Lower leg skin (tissue), 4 donors: ENCODE measurements around the gene LEMD2. TPM values are rescaled to one million over a fixed set of nuclear protein-coding genes. Genes with fewer than 3 reads are reported as not detected.

Source experiments
- DNase-seq, 2 donors: peaks; one replicate each; pipeline ENCODE4 v3.0.0-alpha.2; 2019; ENCODE audit warnings: low spot score in 2 of 2
- H3K4me3 ChIP-seq: fragments of 200-600 bp; sonication (generic); 2 replicates; pipeline ENCODE4 v1.5.1; 2017; ENCODE audit warnings: mild to moderate bottlenecking, low read depth; ENCODE audit not compliant: poor library complexity, severe bottlenecking
- POLR2A ChIP-seq, 2 donors: fragments of 450-650 bp; IDR thresholded peaks; one replicate each; pipeline ENCODE4 v1.6.1; 2016 to 2017; ENCODE audit warnings: antibody characterized with exemption in 2 of 2, mild to moderate bottlenecking in 1 of 2, moderate library complexity in 1 of 2
- WGBS, 2 donors: methylation state at CpG; one replicate each; pipeline ENCODE4 v1.1.5; 2018; 5-methylcytosine and 5-hydroxymethylcytosine counted together
- intact Hi-C: fragments of 100-400 bp; cut with DNase I; formaldehyde crosslinking; loops from one replicate; pipeline ENCODE4 v1.15.0; 2023; ENCODE audit warnings: low total_unique reads
- total RNA-seq, 4 donors: library from RNA; depleted of rRNA; stranded (reverse); fragments of >200 nt; gene quantifications; one replicate each; pipeline ENCODE4 v1.1.0, GENCODE V29; 2016
- TF ChIP-seq, protein P1 (sequence below), 3 donors: fragments of 450-650 bp; IDR thresholded peaks; one replicate each; pipeline ENCODE4 v1.5.1; 2016; ENCODE audit warnings: antibody characterized with exemption in 3 of 3, mild to moderate bottlenecking in 3 of 3, moderate library complexity in 2 of 3

LEMD2 gene
- total RNA-seq, 4 donors from 2014 or later = 57.5 to 93.6 (median 68.1) TPM

DNA sequence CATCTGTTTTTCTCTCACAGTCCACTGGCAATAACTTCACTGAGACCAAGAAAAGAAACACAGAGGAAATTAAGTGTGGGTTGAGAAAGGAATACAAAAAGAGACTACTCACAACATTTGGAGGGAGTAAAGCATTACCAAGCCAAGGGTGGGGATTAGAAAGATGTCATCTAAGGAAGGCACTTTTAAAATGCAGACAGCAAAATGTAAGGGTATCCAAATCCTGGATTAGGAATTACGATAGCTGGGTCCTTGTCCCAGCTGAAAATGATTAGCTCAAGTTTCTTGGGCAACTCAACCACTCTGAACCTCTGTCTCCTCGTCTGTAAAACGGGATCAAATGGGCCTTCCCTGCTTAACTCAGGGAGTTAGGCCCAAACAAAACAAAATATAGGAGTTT is 2.2 kb downstream of the LEMD2 start:
- TF ChIP-seq, protein P1, sequence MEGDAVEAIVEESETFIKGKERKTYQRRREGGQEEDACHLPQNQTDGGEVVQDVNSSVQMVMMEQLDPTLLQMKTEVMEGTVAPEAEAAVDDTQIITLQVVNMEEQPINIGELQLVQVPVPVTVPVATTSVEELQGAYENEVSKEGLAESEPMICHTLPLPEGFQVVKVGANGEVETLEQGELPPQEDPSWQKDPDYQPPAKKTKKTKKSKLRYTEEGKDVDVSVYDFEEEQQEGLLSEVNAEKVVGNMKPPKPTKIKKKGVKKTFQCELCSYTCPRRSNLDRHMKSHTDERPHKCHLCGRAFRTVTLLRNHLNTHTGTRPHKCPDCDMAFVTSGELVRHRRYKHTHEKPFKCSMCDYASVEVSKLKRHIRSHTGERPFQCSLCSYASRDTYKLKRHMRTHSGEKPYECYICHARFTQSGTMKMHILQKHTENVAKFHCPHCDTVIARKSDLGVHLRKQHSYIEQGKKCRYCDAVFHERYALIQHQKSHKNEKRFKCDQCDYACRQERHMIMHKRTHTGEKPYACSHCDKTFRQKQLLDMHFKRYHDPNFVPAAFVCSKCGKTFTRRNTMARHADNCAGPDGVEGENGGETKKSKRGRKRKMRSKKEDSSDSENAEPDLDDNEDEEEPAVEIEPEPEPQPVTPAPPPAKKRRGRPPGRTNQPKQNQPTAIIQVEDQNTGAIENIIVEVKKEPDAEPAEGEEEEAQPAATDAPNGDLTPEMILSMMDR (IDR thresholded peaks at IDR 0.05) = no peak
- no peak for TF ChIP-seq POLR2A (IDR thresholded peaks at IDR 0.05)
- WGBS, 2 donors = 49 to 66% methylated on average over 3 of the region's 3 CpGs
- H3K4me3 ChIP-seq = no peak overlapping the region
- no peak for DNase-seq
- intact Hi-C loops = no loop called here

DNA sequence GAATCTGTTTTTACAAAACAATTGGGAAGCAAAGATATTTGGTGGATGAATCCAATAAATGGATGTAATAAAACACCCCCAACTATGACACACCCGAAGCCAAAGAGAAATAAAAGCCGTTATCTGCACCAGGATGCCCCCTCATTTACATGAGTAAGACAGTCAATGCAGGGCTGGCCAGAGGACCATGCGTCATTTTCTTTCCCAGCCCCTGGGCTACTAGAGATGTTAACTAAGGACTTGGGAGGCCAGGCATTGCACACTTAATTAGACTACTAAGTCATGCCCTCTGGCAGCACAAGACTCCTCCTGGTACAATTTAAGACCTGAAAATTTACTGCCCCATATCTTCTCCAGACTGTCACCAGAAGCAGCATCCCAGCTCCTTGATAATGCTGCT is 3.2 kb downstream of the LEMD2 start:
- no peak overlapping the region for H3K4me3 ChIP-seq

DNA sequence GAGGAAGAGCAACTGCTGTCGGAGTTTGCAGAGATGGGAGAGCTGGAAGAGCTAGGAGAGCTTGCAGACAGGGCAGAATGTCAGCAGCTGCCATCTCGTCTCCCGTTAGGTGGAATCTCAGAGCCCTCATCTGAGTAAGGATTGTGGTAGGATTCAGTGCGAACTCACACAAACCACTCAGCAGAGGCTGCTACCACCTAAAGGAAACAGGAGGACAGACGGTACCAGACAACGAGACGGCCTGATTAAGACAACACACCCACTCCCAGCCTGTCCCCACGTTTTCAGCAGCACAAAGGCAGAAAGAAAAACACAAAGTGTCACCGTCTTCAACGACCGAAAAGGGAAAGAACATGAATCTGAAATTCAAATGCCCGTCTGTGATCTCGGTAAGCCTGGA is 4.1 kb downstream of the LEMD2 start:
- 78 to 79% methylated on average over 13 of the region's 13 CpGs for WGBS, 2 donors
- DNase-seq = no peak
- intact Hi-C loops = no loop called here
- H3K4me3 ChIP-seq = no peak overlapping the region
- TF ChIP-seq, protein P1 (IDR thresholded peaks at IDR 0.05) = no peak
- no peak for TF ChIP-seq POLR2A (IDR thresholded peaks at IDR 0.05)

More for the DNA sequence above, 3.2 kb downstream of the LEMD2 start:
- TF ChIP-seq, protein P1 (IDR thresholded peaks at IDR 0.05) = no peak
- TF ChIP-seq POLR2A (IDR thresholded peaks at IDR 0.05) = no peak
- intact Hi-C loops = no loop called here
- 37 to 43% methylated on average over 3 of the region's 3 CpGs for WGBS, 2 donors
- no peak for DNase-seq

DNA sequence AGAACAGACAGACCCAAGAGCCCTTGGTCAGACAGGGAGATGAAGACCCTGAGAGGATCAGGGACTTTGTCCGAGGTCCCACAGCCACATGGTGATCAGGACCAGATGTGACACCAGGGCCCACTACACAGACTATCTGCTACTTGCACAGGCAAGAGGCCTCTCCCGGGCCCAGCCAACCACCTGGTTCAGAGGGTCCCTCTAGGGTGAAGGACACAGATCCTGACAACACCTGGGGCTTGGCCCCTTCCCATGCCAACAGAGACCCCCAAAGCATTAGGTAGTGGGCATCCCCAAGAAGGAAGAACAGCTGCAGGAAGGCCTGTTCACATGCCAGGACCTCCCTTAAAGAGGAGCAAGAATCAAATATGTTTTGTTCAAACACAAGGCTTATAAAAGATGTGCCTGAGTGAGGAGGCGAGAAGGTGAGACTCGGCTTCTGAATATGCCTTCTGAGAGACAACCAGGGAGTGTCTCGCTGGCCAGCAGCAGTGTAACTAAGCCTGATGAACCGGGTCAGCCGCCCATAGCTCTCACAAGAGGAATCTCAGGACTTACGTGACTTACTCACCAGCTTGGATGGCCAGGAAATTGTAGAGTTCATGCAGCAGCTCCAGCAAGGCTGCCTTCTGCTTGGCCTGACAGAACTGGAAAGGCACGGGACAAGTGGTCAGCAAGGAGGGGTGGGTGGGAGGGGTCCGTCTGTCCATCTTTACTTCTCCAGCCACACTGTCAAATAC is 5.0 kb downstream of the LEMD2 start:
- no peak overlapping the region for H3K4me3 ChIP-seq
- DNase-seq = no peak
- intact Hi-C loops = no loop called here
- WGBS, 2 donors = 87 to 89% methylated on average over 10 of the region's 10 CpGs
- TF ChIP-seq, protein P1 (IDR thresholded peaks at IDR 0.05) = no peak
- TF ChIP-seq POLR2A (IDR thresholded peaks at IDR 0.05) = no peak

DNA sequence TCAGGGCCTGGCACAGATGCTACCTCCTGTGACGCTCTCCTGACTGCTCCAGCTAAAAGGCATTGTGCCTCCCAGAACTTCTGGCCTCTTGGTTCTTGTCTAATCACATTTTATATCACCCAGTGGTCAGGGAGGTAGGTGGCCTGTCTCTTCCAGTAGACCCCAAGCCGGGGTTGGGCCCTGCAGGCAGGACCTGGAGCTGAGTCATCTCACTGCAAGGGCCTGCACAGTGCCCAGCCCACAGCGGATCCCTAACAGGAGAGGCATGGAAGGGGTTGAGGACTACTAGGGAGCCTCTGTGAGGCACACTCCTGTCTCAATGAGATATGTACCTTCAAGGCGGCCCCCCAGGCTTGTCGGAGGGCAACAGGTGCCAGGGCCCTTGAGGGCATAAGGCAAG is 6.4 kb downstream of the LEMD2 start:
- intact Hi-C loops = no loop called here
- TF ChIP-seq, protein P1 (IDR thresholded peaks at IDR 0.05) = no peak
- no peak for TF ChIP-seq POLR2A (IDR thresholded peaks at IDR 0.05)
- H3K4me3 ChIP-seq = no peak overlapping the region
- DNase-seq = no peak
- WGBS, 2 donors = 96 to 99% methylated on average over 5 of the region's 5 CpGs
